Mesothelial cell of epicardium (in vitro differentiated cells): ENCODE measurements around the gene NEDD9. TPM values are rescaled to one million over a fixed set of nuclear protein-coding genes. Genes with fewer than 3 reads are reported as not detected.

ENCODE experiments used
- DNase-seq, 2 experiments: peaks; one replicate each; pipeline ENCODE4 v3.0.0; 2021; ENCODE audit warnings: low spot score in 2 of 2; ENCODE audit not compliant: unreplicated experiment in 2 of 2
- H3K27ac Mint-ChIP-seq: 2 replicates; pipeline ENCODE4 v1.8.0; 2021; ENCODE audit warnings: mixed read lengths
- H3K27me3 Mint-ChIP-seq: 2 replicates; pipeline ENCODE4 v1.8.0; 2021; ENCODE audit warnings: low read depth, mixed read lengths
- H3K36me3 Mint-ChIP-seq: 2 replicates; pipeline ENCODE4 v1.8.0; 2021; ENCODE audit warnings: mixed read lengths
- H3K4me1 Mint-ChIP-seq: 2 replicates; pipeline ENCODE4 v1.8.0; 2021; ENCODE audit warnings: mixed read lengths
- H3K4me3 Mint-ChIP-seq: 2 replicates; pipeline ENCODE4 v1.8.0; 2021; ENCODE audit warnings: mild to moderate bottlenecking, moderate library complexity, mixed read lengths
- H3K9me3 Mint-ChIP-seq: 2 replicates; pipeline ENCODE4 v1.8.0; 2021; ENCODE audit warnings: mixed read lengths
- CTCF ChIP-seq: fragments of 200-600 bp; sonication (generic); IDR thresholded peaks from one replicate; pipeline ENCODE4 v1.5.0; 2021; ENCODE audit warnings: antibody characterized with exemption; ENCODE audit not compliant: unreplicated experiment
- total RNA-seq: library from RNA; stranded (reverse); gene quantifications from 3 replicates; pipeline ENCODE4 v1.2.1, GENCODE V29; 2021

NEDD9 gene
- total RNA-seq, 1 donor from 2014 or later, result 28.6 TPM

GRCh38 chr6:11168091-11168635 lies 64.3 kb downstream of the NEDD9 start:
- Mint-ChIP-seq H3K9me3 (no peaks in the 10 kb centered on the region), H3K4me3 (no peak overlapping the region), H3K36me3 (no peaks in the 10 kb centered on the region), H3K27ac (no peak overlapping the region), H3K27me3 (no peaks in the 10 kb centered on the region), H3K4me1 (peaks cover 9% of the 10 kb centered on the region)
- no peak for DNase-seq
- TF ChIP-seq CTCF, result no peak

GRCh38 chr6:11166948-11167347 lies 65.5 kb downstream of the NEDD9 start:
- no peak for DNase-seq
- Mint-ChIP-seq H3K36me3 (no peaks in the 10 kb centered on the region), H3K9me3 (no peaks in the 10 kb centered on the region), H3K27ac (no peak overlapping the region), H3K4me1 (peaks cover under 1% of the 10 kb centered on the region), H3K27me3 (no peaks in the 10 kb centered on the region), H3K4me3 (no peak overlapping the region)
- TF ChIP-seq CTCF, result no peak

- no peak for DNase-seq
- H3K27me3 Mint-ChIP-seq, result no peaks in the 10 kb centered on the region
- no peak overlapping the region for H3K4me3 Mint-ChIP-seq
- TF ChIP-seq CTCF, result no peak
- H3K4me1 Mint-ChIP-seq, result peaks cover 13% of the 10 kb centered on the region
- no peak overlapping the region for H3K27ac Mint-ChIP-seq
- H3K9me3 Mint-ChIP-seq, result no peaks in the 10 kb centered on the region
- no peaks in the 10 kb centered on the region for H3K36me3 Mint-ChIP-seq
Observed at GRCh38 chr6:11164717-11165646, 67.5 kb downstream of the NEDD9 start.

- no peaks in the 10 kb centered on the region for H3K27me3 Mint-ChIP-seq
- H3K27ac Mint-ChIP-seq, result no peak overlapping the region
- peaks cover 13% of the 10 kb centered on the region for H3K4me1 Mint-ChIP-seq
- no peaks in the 10 kb centered on the region for H3K36me3 Mint-ChIP-seq
- no peak for TF ChIP-seq CTCF
- DNase-seq, result no peak
- no peak overlapping the region for H3K4me3 Mint-ChIP-seq
- peaks cover 6% of the 10 kb centered on the region for H3K9me3 Mint-ChIP-seq
Observed at GRCh38 chr6:11163932-11164331, 68.5 kb downstream of the NEDD9 start.

- Mint-ChIP-seq H3K4me1 (peaks cover 13% of the 10 kb centered on the region), H3K9me3 (peaks cover 6% of the 10 kb centered on the region), H3K36me3 (no peaks in the 10 kb centered on the region), H3K4me3 (no peak overlapping the region), H3K27ac (no peak overlapping the region), H3K27me3 (no peaks in the 10 kb centered on the region)
- DNase-seq, result no peak
- no peak for TF ChIP-seq CTCF
Observed at GRCh38 chr6:11162262-11162661, 70.2 kb downstream of the NEDD9 start.
